Endothelial cell of umbilical vein (primary cell): Measurements from ENCODE around the gene GDA. TPM values are rescaled to one million over a fixed set of nuclear protein-coding genes. Genes with fewer than 3 reads are reported as not detected.

ENCODE experiments used
- BruUV-seq: library from RNA; stranded (reverse); fragments of 400-500 nt; replicated peaks from 2 replicates; lab custom pipeline; 2021; lab: Mats Ljungman, UMichigan
- CTCF ChIA-PET: fragments of 300-600, 350-600 bp; sonication (Branson Sonifier 250); formaldehyde crosslinking; loops from one replicate; lab custom pipeline; 2021; ENCODE audit warnings: antibody characterized with exemption, inconsistent platforms; lab: Charles Lee
- POLR2A ChIA-PET: fragments of 300-600, 350-600 bp; sonication (Branson Sonifier 250); formaldehyde crosslinking; loops from one replicate; lab custom pipeline; 2021; ENCODE audit warnings: antibody characterized with exemption, inconsistent platforms; lab: Charles Lee
- DNase-seq: peaks from one replicate; pipeline ENCODE4 v3.0.0-alpha.2; 2011; ENCODE audit warnings: low read depth, low spot score
- FAIRE-seq: peaks from 2 replicates; lab custom pipeline; 2011; peaks lifted over from hg19 to GRCh38; lab: Jason Lieb, UNC
- H2AFZ ChIP-seq: 2 replicates; pipeline ENCODE4 v1.6.0; 2012; ENCODE audit warnings: low read depth, low read length, control low read depth, inconsistent platforms
- H3K27ac ChIP-seq: 2 replicates; pipeline ENCODE4 v1.5.1; 2011; ENCODE audit warnings: low read depth, mild to moderate bottlenecking, control low read depth, low read length, moderate library complexity; ENCODE audit not compliant: insufficient read depth
- H3K27me3 ChIP-seq, 2 experiments: 2 replicates each; pipeline versions ENCODE4 v1.6.0 to v1.6.1; 2011; ENCODE audit warnings: low read length in 2 of 2, mixed read lengths in 1 of 2; ENCODE audit not compliant: control insufficient read depth in 2 of 2, insufficient read depth in 2 of 2
- H3K36me3 ChIP-seq, 2 experiments: 2 replicates in 1 of 2; 3 replicates in 1 of 2; pipeline ENCODE4 v1.5.1; 2011; ENCODE audit warnings: low read length in 2 of 2, mild to moderate bottlenecking in 1 of 2, moderate library complexity in 1 of 2; ENCODE audit not compliant: control insufficient read depth in 2 of 2, insufficient read depth in 2 of 2; ENCODE audit errors: extremely low read depth in 1 of 2
- H3K4me1 ChIP-seq: 3 replicates; pipeline ENCODE4 v1.5.1; 2011; ENCODE audit warnings: mild to moderate bottlenecking, low read length; ENCODE audit not compliant: control insufficient read depth, insufficient read depth; ENCODE audit errors: extremely low read depth
- H3K4me2 ChIP-seq: 2 replicates; pipeline ENCODE4 v1.6.1; 2011; ENCODE audit warnings: low read length, control low read depth, mixed read lengths; ENCODE audit not compliant: insufficient read depth
- H3K4me3 ChIP-seq, 3 experiments: fragments of 200-600 bp in 1 of 3; sonication (generic), shearing (Covaris generic) in 1 of 3; replicated peaks in 1 of 3; 2 replicates each; pipeline ENCODE4 v1.5.1; 2011 to 2016; ENCODE audit warnings: control low read depth in 3 of 3, low read length in 3 of 3, mild to moderate bottlenecking in 2 of 3, inconsistent platforms in 1 of 3, low read depth in 1 of 3, moderate library complexity in 1 of 3; ENCODE audit not compliant: insufficient read depth in 1 of 3
- H3K79me2 ChIP-seq: 2 replicates; pipeline ENCODE4 v1.6.0; 2012; ENCODE audit warnings: low read length, inconsistent platforms; ENCODE audit not compliant: control insufficient read depth, insufficient read depth
- H3K9ac ChIP-seq: replicated peaks from 2 replicates; pipeline ENCODE3; 2011; ENCODE audit warnings: low read length, control low read depth; ENCODE audit not compliant: insufficient read depth; ENCODE audit errors: extremely low read depth
- H3K9me1 ChIP-seq: replicated peaks from 3 replicates; pipeline ENCODE4 v1.6.0; 2011; ENCODE audit warnings: mild to moderate bottlenecking, low read length; ENCODE audit not compliant: control insufficient read depth, insufficient read depth; ENCODE audit errors: extremely low read depth
- H3K9me3 ChIP-seq: replicated peaks from 2 replicates; pipeline ENCODE4 v1.5.1; 2012; ENCODE audit warnings: low read length, inconsistent platforms; ENCODE audit not compliant: control insufficient read depth, insufficient read depth
- H4K20me1 ChIP-seq: replicated peaks from 2 replicates; pipeline ENCODE3; 2011; ENCODE audit warnings: mild to moderate bottlenecking, low read length; ENCODE audit not compliant: control insufficient read depth, insufficient read depth; ENCODE audit errors: extremely low read depth
- CTCF ChIP-seq, 2 donors: IDR thresholded peaks; 1 replicate in 1 of 2; 2 replicates in 1 of 2; pipeline ENCODE4 v1.5.1; 2011; ENCODE audit warnings: low read length in 2 of 2, mild to moderate bottlenecking in 2 of 2, moderate library complexity in 2 of 2, control low read depth in 1 of 2, inconsistent platforms in 1 of 2, low read depth in 1 of 2; ENCODE audit not compliant: insufficient read depth in 1 of 2; ENCODE audit errors: extremely low read depth in 1 of 2
- EZH2 ChIP-seq: IDR thresholded peaks from 2 replicates; pipeline ENCODE4 v1.6.1; 2012; ENCODE audit warnings: borderline replicate concordance, low read depth, mild to moderate bottlenecking, moderate library complexity, low read length, inconsistent platforms; ENCODE audit not compliant: severe bottlenecking
- FOS ChIP-seq: IDR thresholded peaks from 2 replicates; pipeline ENCODE4 v1.6.1; 2011; ENCODE audit warnings: mild to moderate bottlenecking, low read length, moderate library complexity, borderline replicate concordance; ENCODE audit not compliant: insufficient read depth
- GATA2 ChIP-seq: IDR thresholded peaks from 2 replicates; pipeline ENCODE4 v1.7.0; 2011; ENCODE audit warnings: low read depth, mild to moderate bottlenecking, moderate library complexity, mixed read lengths, low read length; ENCODE audit not compliant: insufficient read length, insufficient read depth
- JUN ChIP-seq: IDR thresholded peaks from 2 replicates; pipeline ENCODE4 v1.6.1; 2011; ENCODE audit warnings: borderline replicate concordance, low read depth; ENCODE audit not compliant: insufficient read length, insufficient read depth
- MAX ChIP-seq: IDR thresholded peaks from 2 replicates; pipeline ENCODE4 v1.6.1; 2011; ENCODE audit not compliant: insufficient read depth, insufficient read length
- MYC ChIP-seq: IDR thresholded peaks from one replicate; pipeline ENCODE4 v1.6.1; 2011; ENCODE audit warnings: mild to moderate bottlenecking, low read depth, low read length
- POLR2A ChIP-seq: IDR thresholded peaks from 2 replicates; pipeline ENCODE4 v1.6.1; 2012; ENCODE audit warnings: low read depth, mild to moderate bottlenecking, control low read depth, low read length
- POLR2AphosphoS5 ChIP-seq: IDR thresholded peaks from 2 replicates; pipeline ENCODE4 v1.6.1; 2012; ENCODE audit warnings: low read depth, mild to moderate bottlenecking, control low read depth, low read length, moderate library complexity; ENCODE audit not compliant: insufficient read depth
- dilution Hi-C: fragments of 300-500 bp; cut with MboI; formaldehyde crosslinking; loops from one replicate; pipeline ENCODE4 v1.15.0; 2019; ENCODE audit warnings: low sequenced_read_pairs; ENCODE audit not compliant: extremely low pct_ligation_motif_present
- intact Hi-C: fragments of 100-400 bp; cut with micrococcal nuclease; formaldehyde crosslinking; loops from one replicate; pipeline ENCODE4 v1.10.0; 2022
- polyA plus RNA-seq, 4 experiments: library from polyadenylated mRNA; depleted of rRNA in 3 of 4; stranded (reverse) in 3 of 4; unstranded in 1 of 4; fragments of >200 nt; gene quantifications; 2 replicates each; pipeline versions ENCODE4 v1.2.1 to v1.2.3, GENCODE V29; 2011 to 2012; ENCODE audit warnings: missing spikeins in 1 of 4
- total RNA-seq: library from RNA; stranded (reverse); gene quantifications from 2 replicates; pipeline ENCODE4 v1.2.3, GENCODE V29; 2021

GDA gene
- total and polyA plus RNA-seq, 2 donors (not counting 3 experiments of a cell fraction or from before 2014, with no cell fraction given), result not detected

GRCh38 chr9:72165326-72165725, 16.1 kb downstream of the GDA start:
- intact Hi-C loops, result no loop called here
- H3K4me1 ChIP-seq, result no peaks in the 10 kb centered on the region
- no peak for FAIRE-seq
- CTCF ChIA-PET, result no interaction called here
- no peaks in the 10 kb centered on the region for H3K9me3 ChIP-seq
- no peaks in the 10 kb centered on the region for H3K27me3 ChIP-seq
- POLR2A ChIA-PET, result no interaction called here
- no peak overlapping the region for H3K9ac ChIP-seq
- no peak overlapping the region for H3K4me2 ChIP-seq
- no peak overlapping the region for H3K27ac ChIP-seq
- no peaks in the 10 kb centered on the region for H4K20me1 ChIP-seq
- H2AFZ ChIP-seq, result no peak overlapping the region
- dilution Hi-C loops, result no loop called here
- no peak overlapping the region for H3K4me3 ChIP-seq
- DNase-seq, result no peak
- H3K36me3 ChIP-seq, result no peaks in the 10 kb centered on the region
- no peaks in the 10 kb centered on the region for H3K79me2 ChIP-seq
- no TSS peak for BruUV-seq
- no peaks in the 10 kb centered on the region for H3K9me1 ChIP-seq
- TF ChIP-seq POLR2A, result no peak
- no peak for TF ChIP-seq POLR2AphosphoS5
- no peak for TF ChIP-seq JUN
- no peak for TF ChIP-seq FOS
- no peak for TF ChIP-seq MAX
- no peak for TF ChIP-seq GATA2
- no peak for TF ChIP-seq CTCF (IDR thresholded peaks at IDR 0.05; ENCODE audit: extremely low read depth in 1 of 2, insufficient read depth in 1 of 2, low read depth in 1 of 2, low read length in 2 of 2)
- no peak for TF ChIP-seq MYC
- TF ChIP-seq EZH2, result no peak
